OCI-LY7 (cell line): Measurements from ENCODE around the gene ATP6V0A1.

Experiments used
- CTCF ChIP-seq: fragments of 200-600 bp; sonication (generic); conservative IDR thresholded peaks from 2 replicates; pipeline ENCODE4 v1.5.1; 2014; ENCODE audit warnings: mild to moderate bottlenecking, antibody characterized with exemption, low read length, moderate library complexity, mixed read lengths
- EZH2phosphoT487 ChIP-seq: fragments of 200-600 bp; sonication (generic); IDR thresholded peaks from 2 replicates; pipeline ENCODE4 v1.6.1; 2018; ENCODE audit warnings: low read depth, borderline replicate concordance, mild to moderate bottlenecking, mixed run types, antibody characterized with exemption, low read length, moderate library complexity, mixed read lengths

GRCh38 chr17:42436391-42436790 lies 22.3 kb upstream of the ATP6V0A1 start:
- no peak for TF ChIP-seq CTCF
- TF ChIP-seq EZH2phosphoT487 = no peak
